T47D (cell line): ENCODE results near the gene CREBBP.

Source experiments
- DNase-seq, 2 experiments: peaks; one replicate each; pipeline versions ENCODE4 v3.0.0 to v3.0.0-alpha.2; 2011 to 2012; ENCODE audit warnings: low read depth in 1 of 2, low spot score in 1 of 2
- JUND ChIP-seq: IDR thresholded peaks from 2 replicates; pipeline ENCODE4 v1.6.1; 2012; ENCODE audit warnings: low read depth
- in situ Hi-C: cut with HindIII; loops from 2 replicates; pipeline ENCODE4 v1.10.0; 2016; ENCODE audit warnings: low sequenced_read_pairs, low pct_unique_long_range_greater_than_20kb

CREBBP gene

GRCh38 chr16:3752984-3753383, 127.5 kb downstream of the CREBBP start:
- TF ChIP-seq JUND, result no peak
- DNase-seq, result no peak
- in situ Hi-C loops, result no loop called here

- TF ChIP-seq JUND, result no peak
- DNase-seq, result no peak
- in situ Hi-C loops, result no loop called here
Measured at GRCh38 chr16:3751878-3752277, 128.6 kb downstream of the CREBBP start.

GRCh38 chr16:3748307-3748706, 132.2 kb downstream of the CREBBP start:
- DNase-seq, result no peak
- in situ Hi-C loops, result no loop called here
- no peak for TF ChIP-seq JUND

GRCh38 chr16:3745751-3746355, 134.7 kb downstream of the CREBBP start:
- no peak for DNase-seq
- in situ Hi-C loops, result no loop called here
- TF ChIP-seq JUND, result no peak

- DNase-seq, result no peak
- TF ChIP-seq JUND, result no peak
- in situ Hi-C loops, result no loop called here
Measured at GRCh38 chr16:3744018-3744417, 136.5 kb downstream of the CREBBP start.

GRCh38 chr16:3740934-3741333, 139.6 kb downstream of the CREBBP start:
- TF ChIP-seq JUND, result no peak
- DNase-seq, result no peak
- in situ Hi-C loops, result no loop called here

- in situ Hi-C loops, result no loop called here
- no peak for TF ChIP-seq JUND
- DNase-seq, result no peak
Measured at GRCh38 chr16:3740186-3740585, 140.3 kb downstream of the CREBBP start.

- DNase-seq, result no peak
- in situ Hi-C loops, result no loop called here
- TF ChIP-seq JUND, result no peak
Measured at GRCh38 chr16:3739636-3740035, 140.9 kb downstream of the CREBBP start.

GRCh38 chr16:3738541-3738940, 142.0 kb downstream of the CREBBP start:
- peak in 1 of 2 experiments; percentile 33 for DNase-seq
- in situ Hi-C loops, result no loop called here
- no peak for TF ChIP-seq JUND

- in situ Hi-C loops, result no loop called here
- no peak for DNase-seq
- no peak for TF ChIP-seq JUND
Measured at GRCh38 chr16:3738128-3738527, 142.4 kb downstream of the CREBBP start.

GRCh38 chr16:3737181-3737580, 143.3 kb downstream of the CREBBP start:
- no peak for TF ChIP-seq JUND
- no peak for DNase-seq
- in situ Hi-C loops, result no loop called here

- no peak for DNase-seq
- in situ Hi-C loops, result no loop called here
- TF ChIP-seq JUND, result no peak
Measured at GRCh38 chr16:3736116-3736515, 144.4 kb downstream of the CREBBP start.

- in situ Hi-C loops, result no loop called here
- no peak for TF ChIP-seq JUND
- no peak for DNase-seq
Measured at GRCh38 chr16:3735541-3735940, 145.0 kb downstream of the CREBBP start.

GRCh38 chr16:3734758-3735221, 145.7 kb downstream of the CREBBP start:
- TF ChIP-seq JUND, result no peak
- in situ Hi-C loops, result no loop called here
- DNase-seq, result no peak
